Ascending aorta (tissue), 2 donors: ENCODE data around the gene MBP. TPM values are rescaled to one million over a fixed set of nuclear protein-coding genes. Genes with fewer than 3 reads are reported as not detected.

Source experiments
- DNase-seq, 2 donors: peaks; one replicate each; pipeline ENCODE4 v3.0.0-alpha.2; 2019; ENCODE audit warnings: low spot score in 2 of 2
- H3K27ac ChIP-seq, 2 donors: fragments of 200-600 bp; sonication (generic); one replicate each; pipeline ENCODE4 v1.5.1; 2016 to 2017; ENCODE audit warnings: mild to moderate bottlenecking in 1 of 2
- H3K27me3 ChIP-seq: fragments of 200-600 bp; sonication (generic); one replicate; pipeline ENCODE4 v1.5.1; 2017
- H3K36me3 ChIP-seq, 2 donors: fragments of 200-600 bp; sonication (generic); one replicate each; pipeline ENCODE4 v1.5.1; 2016
- H3K4me1 ChIP-seq, 2 donors: fragments of 200-600 bp; sonication (generic); one replicate each; pipeline ENCODE4 v1.5.1; 2016 to 2017; ENCODE audit warnings: mild to moderate bottlenecking in 1 of 2
- H3K4me3 ChIP-seq, 2 donors: fragments of 200-600 bp; sonication (generic); one replicate each; pipeline ENCODE4 v1.5.1; 2016 to 2017; ENCODE audit warnings: mild to moderate bottlenecking in 1 of 2
- H3K9me3 ChIP-seq, 2 donors: fragments of 200-600 bp; sonication (generic); one replicate each; pipeline ENCODE4 v1.5.1; 2016
- CTCF ChIP-seq, 3 experiments: fragments of 200-600 bp in 2 of 3; fragments of 450-650 bp in 1 of 3; sonication (generic) in 2 of 3; IDR thresholded peaks; one replicate each; pipeline ENCODE4 v1.5.1; 2016 to 2019; ENCODE audit warnings: antibody characterized with exemption in 3 of 3, mild to moderate bottlenecking in 1 of 3, moderate library complexity in 1 of 3
- intact Hi-C: fragments of 100-400 bp; cut with DNase I; formaldehyde crosslinking; loops from one replicate; pipeline ENCODE4 v1.15.1; 2023
- total RNA-seq: library from RNA; depleted of rRNA; stranded (reverse); fragments of >200 nt; gene quantifications from one replicate; pipeline ENCODE4 v1.1.0, GENCODE V29; 2016

Gene MBP
- total RNA-seq, result 8.1 TPM

GRCh38 chr18:77132369-77133050, at the start of gene MBP:
MBP (minus strand) TSS chr18:77132783; CDS start chr18:77105261, 27,522 bp downstream.
- Histone ChIP-seq H3K27ac (peak within 1 kb of the TSS; percentile 92 to 96), H3K9me3 (no peaks in the 10 kb centered on the region), H3K4me3 (peak within 1 kb of the TSS; percentile 77 to 90), H3K27me3 (no peaks in the 10 kb centered on the region), H3K4me1 (peaks cover 5 to 31% of the 10 kb centered on the region in 2 donors), H3K36me3 (no peaks in the 10 kb centered on the region)
- TF ChIP-seq CTCF (IDR thresholded peaks at IDR 0.05), result no peak
- intact Hi-C loops, result loop anchor here (2.0 to 10.0 kb wide), 6 partner anchors 66 to 1208 kb away; partner anchors contain the start of gene ZNF236
- DNase-seq, result peak in 1 of 2 donors; percentile 82

GRCh38 chr18:77181950-77182707, 49.5 kb upstream of the MBP start:
- Histone ChIP-seq H3K4me1 (no peaks in the 10 kb centered on the region), H3K27ac (no peak overlapping the region), H3K9me3 (no peaks in the 10 kb centered on the region), H3K4me3 (no peak overlapping the region), H3K27me3 (no peaks in the 10 kb centered on the region), H3K36me3 (no peaks in the 10 kb centered on the region)
- intact Hi-C loops, result no loop called here
- no peak for TF ChIP-seq CTCF (IDR thresholded peaks at IDR 0.05)
- DNase-seq, result no peak

GRCh38 chr18:77178559-77178958, 46.0 kb upstream of the MBP start:
- no peak for TF ChIP-seq CTCF (IDR thresholded peaks at IDR 0.05)
- intact Hi-C loops, result no loop called here

GRCh38 chr18:77177009-77177408, 44.4 kb upstream of the MBP start:
- Histone ChIP-seq H3K4me3 (no peak overlapping the region), H3K27me3 (no peaks in the 10 kb centered on the region), H3K4me1 (no peaks in the 10 kb centered on the region), H3K27ac (no peak overlapping the region), H3K9me3 (no peaks in the 10 kb centered on the region), H3K36me3 (no peaks in the 10 kb centered on the region)
- DNase-seq, result no peak
- no peak for TF ChIP-seq CTCF (IDR thresholded peaks at IDR 0.05)
- intact Hi-C loops, result no loop called here

More at GRCh38 chr18:77178559-77178958, 46.0 kb upstream of the MBP start:
- H3K27me3 ChIP-seq, result no peaks in the 10 kb centered on the region
- no peaks in the 10 kb centered on the region for H3K9me3 ChIP-seq
- no peaks in the 10 kb centered on the region for H3K36me3 ChIP-seq
- no peaks in the 10 kb centered on the region for H3K4me1 ChIP-seq
- no peak overlapping the region for H3K27ac ChIP-seq
- no peak overlapping the region for H3K4me3 ChIP-seq
- peak in 1 of 2 donors; percentile 39 for DNase-seq

GRCh38 chr18:77173275-77174030, 40.9 kb upstream of the MBP start:
- Histone ChIP-seq H3K27me3 (no peaks in the 10 kb centered on the region), H3K27ac (no peak overlapping the region), H3K4me3 (no peak overlapping the region), H3K4me1 (no peaks in the 10 kb centered on the region), H3K9me3 (no peaks in the 10 kb centered on the region), H3K36me3 (no peaks in the 10 kb centered on the region)
- no peak for DNase-seq
- intact Hi-C loops, result no loop called here
- no peak for TF ChIP-seq CTCF (IDR thresholded peaks at IDR 0.05)
